Fibroblast of lung (primary cell): Measurements from ENCODE around the gene ANLN.

Experiments used
- CTCF ChIP-seq, 2 donors: IDR thresholded peaks in 1 of 2; conservative IDR thresholded peaks in 1 of 2; 1 replicate in 1 of 2; 2 replicates in 1 of 2; pipeline ENCODE4 v1.5.1; 2011 to 2012; ENCODE audit warnings: low read length in 2 of 2, control low read depth in 1 of 2, inconsistent platforms in 1 of 2, low read depth in 1 of 2, mild to moderate bottlenecking in 1 of 2
- EZH2 ChIP-seq: IDR thresholded peaks from 2 replicates; pipeline ENCODE4 v1.5.1; 2012; ENCODE audit warnings: low read length, control low read depth, mild to moderate bottlenecking; ENCODE audit errors: missing control alignments

DNA sequence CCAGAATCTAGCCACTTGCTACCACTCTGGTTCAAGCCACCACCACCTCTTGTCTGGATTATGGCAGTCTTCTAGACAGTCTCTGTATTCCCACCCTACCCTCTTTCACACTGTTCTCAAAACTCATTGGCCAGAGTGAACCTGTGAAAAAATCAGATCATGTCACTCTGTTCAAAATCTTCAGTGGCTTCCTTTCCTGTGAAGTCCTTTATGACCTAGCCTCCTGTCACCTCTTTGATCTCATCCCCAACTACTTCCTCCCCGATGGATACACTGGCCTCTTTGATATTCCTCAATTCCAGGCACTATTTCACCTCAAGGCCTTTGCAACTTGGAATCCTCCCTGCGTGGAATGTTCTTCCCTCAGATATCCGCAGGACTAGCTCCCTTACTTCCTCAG, 21.2 kb upstream of the ANLN start:
- TF ChIP-seq CTCF (conservative IDR thresholded peaks at IDR 0.05 in 1 of 2, IDR thresholded peaks at IDR 0.05 in 1 of 2; ENCODE audit: low read depth in 1 of 2, low read length in 2 of 2) (no peak), EZH2 (no peak)
